GM18907 (cell line): ENCODE data around the gene SHKBP1.
"Not testable (repeated sequence)": the region's sequence is repeated elsewhere in the genome, so short reads cannot be mapped to it uniquely, and the experiment has no call there.

Experiments used
- ATAC-seq: cut with Tn5 transposase; IDR thresholded peaks from one replicate; pipeline ENCODE4 v1.9.1; 2021; ENCODE audit warnings: mild to moderate bottlenecking, moderate library complexity; ENCODE audit not compliant: unreplicated experiment

SHKBP1 gene

DNA sequence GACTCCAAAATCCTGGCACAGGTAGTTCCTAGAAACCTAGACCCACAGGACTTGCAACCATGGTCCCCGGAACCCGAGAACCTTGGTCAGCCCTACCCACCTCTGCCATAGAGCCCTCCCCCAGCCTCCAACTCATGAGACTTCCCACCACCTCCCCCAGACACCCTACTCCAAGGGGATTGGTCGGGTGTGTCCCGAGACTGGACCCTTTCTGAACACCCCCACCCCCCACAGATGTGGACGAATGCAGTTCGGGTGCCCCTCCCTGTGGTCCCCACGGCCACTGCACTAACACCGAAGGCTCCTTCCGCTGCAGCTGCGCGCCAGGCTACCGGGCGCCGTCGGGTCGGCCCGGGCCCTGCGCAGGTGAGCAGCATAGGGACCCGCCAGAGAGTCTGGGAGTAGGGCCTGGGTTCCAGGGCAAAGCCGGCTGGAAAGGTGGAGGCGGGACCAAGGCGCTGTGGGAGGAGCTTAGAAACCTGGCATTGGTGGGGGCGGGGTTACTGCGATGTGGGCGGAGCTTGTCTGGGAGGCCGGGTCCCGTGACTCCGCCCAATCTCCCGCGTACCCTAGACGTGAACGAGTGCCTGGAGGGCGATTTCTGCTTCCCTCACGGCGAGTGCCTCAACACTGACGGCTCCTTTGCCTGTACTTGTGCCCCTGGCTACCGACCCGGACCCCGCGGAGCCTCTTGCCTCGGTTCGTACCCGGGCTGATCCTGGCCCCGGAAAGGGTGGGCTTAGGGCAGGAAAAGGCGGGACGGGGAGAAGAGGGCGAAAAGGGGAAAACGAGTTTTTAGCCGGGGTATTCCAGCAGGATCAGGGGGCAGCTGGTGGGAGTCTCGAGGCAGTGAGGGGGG is 36.4 kb downstream of the SHKBP1 start:
- no peak for ATAC-seq

DNA sequence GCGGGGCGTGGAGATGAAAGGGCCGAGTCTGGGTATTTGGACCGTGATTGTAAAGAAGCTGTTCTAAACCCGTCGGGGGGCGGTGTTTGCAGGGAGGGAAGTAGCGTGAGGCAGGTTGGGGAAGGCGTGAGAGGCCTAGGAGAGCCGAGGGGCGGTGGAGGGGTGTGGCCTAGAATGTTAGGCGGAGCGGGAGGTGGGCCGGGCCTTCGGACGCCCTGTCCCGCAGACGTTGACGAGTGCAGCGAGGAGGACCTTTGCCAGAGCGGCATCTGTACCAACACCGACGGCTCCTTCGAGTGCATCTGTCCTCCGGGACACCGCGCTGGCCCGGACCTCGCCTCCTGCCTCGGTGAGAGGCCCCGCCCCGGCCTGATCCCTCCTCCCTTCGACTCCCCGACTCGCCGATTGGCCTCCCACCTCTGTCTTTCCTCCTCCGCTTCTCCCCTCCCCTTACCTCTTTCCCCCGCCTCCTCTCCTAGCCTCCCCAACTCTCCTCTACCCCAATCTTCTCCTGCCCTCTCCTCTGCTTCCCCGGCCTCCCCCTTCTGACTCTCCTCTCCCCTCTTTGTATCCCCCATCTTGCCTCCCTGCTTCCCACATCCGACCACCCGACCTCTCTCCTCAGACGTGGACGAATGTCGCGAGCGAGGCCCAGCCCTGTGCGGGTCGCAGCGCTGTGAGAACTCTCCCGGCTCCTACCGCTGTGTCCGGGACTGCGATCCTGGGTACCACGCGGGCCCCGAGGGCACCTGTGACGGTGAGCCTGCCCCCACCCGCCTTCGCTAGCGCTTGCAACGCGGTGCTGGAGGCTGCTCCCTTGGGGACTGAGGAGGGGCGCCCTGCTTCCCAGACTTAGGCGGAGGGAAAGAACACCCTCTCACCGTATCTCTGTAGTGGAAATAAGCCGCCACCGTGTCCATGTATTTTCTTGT is 37.3 kb downstream of the SHKBP1 start:
- ATAC-seq = peak; percentile 42

DNA sequence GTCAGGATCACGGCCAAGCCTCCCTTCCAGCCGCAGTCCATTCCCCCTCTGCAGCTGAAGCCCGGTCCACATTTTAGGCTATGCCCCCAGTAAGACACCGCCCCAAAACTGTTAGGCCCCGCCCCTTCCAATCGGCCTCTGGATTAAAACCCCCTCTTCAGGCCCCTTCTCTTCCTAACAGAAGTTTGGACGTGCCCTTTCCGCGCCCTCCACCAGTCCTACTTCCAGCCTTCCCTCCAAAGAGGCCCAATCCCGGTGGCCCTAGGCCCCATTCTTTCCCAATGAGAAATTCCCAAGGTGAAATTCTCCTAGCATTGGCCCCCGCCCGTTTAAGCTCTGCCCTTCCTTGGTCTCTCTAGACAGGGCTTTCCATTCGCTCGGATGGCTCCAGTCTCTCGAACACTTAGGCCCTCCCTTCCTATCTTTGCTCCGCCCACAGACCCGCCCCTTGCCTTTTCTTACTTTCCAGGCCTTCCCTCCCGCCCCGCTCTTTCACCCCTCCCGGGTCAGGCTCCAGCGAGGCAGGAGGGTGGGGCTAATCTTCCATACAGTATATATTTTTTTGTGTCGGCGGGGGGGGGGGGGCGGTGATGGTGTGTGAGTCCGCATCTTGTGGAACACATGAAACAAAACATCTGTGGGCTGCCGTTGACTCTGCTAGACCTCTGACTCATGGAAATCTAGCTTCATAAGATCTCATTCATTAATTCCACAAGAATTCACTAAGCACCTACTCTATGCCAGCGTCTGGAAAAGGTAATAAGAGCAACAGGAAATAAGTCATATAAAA is 38.1 kb downstream of the SHKBP1 start:
- no peak for ATAC-seq

DNA sequence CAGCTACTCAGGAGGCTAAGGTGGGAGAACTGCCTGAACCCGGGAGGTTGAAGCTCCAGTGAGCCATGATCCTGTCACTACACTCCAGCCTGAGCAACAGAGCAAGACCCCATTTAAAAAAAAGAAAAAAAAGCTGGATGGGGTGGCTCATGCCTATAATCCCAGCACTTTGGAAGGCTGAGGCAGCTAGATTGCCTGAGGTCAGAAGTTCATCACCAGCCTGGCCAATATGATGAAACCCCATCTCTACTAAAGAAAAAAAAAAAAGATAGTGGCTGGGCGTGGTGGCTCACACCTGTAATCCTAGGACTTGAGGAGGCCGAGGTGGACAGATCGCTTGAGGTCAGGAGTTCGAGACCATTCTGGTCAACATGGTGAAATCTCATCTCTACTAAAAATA is 39.5 kb downstream of the SHKBP1 start:
- no peak for ATAC-seq

DNA sequence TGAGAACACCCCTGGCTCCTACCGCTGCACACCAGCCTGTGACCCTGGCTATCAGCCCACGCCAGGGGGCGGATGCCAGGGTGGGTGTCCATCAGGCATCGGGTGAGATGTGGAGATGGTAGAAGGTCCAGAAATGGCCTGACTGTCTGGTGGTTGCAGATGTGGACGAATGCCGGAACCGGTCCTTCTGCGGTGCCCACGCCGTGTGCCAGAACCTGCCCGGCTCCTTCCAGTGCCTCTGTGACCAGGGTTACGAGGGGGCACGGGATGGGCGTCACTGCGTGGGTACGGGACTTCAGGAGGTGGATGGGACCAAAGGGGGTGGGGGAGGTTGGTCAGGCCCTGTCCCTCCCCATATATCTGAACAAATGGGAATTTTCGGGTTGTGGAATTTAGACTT is 40.3 kb downstream of the SHKBP1 start:
- no peak for ATAC-seq

DNA sequence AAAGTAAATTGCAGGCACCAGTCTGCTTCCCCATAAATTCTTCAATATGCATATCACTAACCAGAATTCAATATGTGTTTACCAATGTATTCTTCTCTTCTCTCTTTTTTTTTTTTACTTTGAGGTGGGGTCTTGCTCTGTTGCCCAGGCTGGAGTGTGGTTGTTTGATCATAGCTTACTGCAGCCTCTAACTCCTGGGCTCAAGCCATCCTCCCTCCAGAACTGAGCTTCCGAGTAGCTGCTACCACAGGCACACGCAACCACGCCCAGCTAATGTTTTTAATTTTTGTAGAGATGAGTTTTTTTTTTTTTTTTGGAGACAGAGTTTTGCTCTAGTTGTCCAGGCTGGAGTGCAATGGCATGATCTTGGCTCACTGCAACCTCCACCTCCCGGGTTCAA is 41.3 kb downstream of the SHKBP1 start:
- no peak for ATAC-seq

DNA sequence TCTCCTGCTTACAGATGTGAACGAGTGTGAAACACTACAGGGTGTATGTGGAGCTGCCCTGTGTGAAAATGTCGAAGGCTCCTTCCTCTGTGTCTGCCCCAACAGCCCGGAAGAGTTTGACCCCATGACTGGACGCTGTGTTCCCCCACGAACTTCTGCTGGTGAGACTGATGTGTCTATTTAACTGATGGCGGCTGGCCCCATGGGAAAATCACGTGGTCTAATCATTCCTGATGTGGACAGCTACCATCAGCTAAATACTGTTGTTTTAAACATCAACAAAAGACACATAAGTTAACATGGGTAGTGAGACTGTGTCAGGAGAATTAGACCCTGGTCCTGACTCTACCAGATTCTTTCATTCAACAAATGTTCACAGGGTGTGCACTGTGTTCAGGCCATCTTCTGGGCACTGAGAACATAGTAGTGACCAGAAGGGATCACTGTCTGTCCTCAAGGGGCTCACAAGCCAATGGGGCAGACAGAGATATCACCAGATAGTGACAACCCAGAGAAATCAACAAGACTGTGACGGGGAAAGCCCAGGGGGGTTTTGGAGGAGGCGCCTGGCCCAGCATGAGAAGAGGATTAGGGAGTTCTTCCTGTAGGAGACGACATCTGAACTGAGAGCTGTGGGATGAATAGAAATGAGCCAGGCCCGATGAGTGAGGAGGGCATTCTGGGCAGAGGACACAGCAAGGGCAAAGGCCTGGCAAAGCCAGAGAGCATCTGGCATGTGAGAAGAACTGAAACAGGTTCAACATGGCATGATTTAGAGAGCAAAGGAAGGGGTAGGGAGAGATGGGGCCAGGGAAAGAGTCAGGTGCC is 42.9 kb downstream of the SHKBP1 start:
- no peak for ATAC-seq

DNA sequence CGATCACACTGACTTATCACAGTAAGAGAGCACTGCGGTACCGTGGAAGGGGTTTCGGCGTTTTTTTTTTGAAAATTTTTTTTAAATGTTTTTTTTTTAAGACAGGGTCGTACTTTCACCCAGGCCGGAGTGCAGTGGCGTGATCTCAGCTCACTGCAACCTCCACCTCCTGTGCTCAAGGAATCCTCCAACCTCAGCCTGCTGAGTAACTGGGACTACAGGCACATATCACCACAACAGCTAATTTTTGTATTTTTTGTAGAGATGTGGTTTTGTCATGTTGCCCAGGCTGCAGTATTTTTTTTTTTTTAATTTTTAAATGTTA is 43.5 kb downstream of the SHKBP1 start:
- no peak for ATAC-seq

DNA sequence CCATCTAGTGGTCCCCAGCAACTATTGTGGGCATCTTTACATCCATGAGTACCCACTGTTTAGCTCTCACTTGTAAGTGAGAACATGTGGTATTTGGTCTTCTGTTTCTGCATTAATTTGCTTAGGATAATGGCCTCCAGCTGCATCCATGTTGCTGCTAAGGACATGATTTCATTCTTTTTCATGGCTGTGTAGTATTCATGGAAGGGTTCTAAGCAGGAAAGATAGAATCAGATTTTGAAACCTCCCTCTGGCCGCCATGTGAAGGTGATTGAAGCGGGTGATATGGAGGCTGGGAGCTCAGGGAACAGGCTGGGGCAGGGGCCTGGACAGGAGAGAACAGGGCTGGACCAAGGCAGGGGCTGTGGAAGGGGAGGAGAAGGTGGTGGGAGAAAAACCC is 44.6 kb downstream of the SHKBP1 start:
- no peak for ATAC-seq

DNA sequence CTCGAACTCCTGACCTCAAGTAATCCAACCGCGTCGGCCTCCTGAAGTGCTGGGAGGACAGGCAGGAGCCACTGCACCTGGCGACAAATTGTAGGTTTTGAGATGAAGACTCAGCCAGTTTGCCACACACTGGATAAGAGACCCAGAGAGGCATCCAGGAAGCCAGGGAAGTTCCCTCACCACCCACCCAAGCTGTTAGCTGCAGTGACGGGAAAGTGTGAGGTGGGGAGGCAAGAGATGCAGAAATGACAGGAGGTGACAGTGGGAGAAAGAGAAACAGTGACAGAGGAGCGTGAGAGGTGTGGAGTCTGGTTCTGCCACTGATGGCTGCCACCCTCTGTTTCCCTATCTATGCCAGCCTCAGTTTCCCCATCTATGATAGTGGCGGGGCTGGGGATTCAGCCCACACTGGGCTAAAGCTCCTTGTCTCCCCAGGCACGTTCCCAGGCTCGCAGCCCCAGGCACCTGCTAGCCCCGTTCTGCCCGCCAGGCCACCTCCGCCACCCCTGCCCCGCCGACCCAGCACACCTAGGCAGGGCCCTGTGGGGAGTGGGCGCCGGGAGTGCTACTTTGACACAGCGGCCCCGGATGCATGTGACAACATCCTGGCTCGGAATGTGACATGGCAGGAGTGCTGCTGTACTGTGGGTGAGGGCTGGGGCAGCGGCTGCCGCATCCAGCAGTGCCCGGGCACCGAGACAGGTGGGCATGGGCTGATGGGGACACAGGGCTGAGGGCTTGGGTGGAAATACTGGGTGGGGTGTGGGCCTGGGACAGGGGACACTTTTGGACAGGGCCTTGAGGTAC is 45.5 kb downstream of the SHKBP1 start:
- ATAC-seq = no peak

DNA sequence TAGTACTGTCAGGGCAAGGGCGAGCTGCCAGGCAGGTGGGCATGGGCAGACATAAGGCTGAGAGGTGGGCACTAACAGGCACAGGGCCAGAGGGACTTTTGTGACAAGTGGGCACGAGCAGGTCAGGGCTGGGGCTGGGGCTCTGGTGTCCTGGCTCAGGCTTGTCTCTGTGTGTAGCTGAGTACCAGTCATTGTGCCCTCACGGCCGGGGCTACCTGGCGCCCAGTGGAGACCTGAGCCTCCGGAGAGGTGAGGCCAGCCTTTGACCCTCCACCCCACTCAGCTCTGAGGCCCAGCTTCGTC is 46.1 kb downstream of the SHKBP1 start:
- ATAC-seq = no peak

DNA sequence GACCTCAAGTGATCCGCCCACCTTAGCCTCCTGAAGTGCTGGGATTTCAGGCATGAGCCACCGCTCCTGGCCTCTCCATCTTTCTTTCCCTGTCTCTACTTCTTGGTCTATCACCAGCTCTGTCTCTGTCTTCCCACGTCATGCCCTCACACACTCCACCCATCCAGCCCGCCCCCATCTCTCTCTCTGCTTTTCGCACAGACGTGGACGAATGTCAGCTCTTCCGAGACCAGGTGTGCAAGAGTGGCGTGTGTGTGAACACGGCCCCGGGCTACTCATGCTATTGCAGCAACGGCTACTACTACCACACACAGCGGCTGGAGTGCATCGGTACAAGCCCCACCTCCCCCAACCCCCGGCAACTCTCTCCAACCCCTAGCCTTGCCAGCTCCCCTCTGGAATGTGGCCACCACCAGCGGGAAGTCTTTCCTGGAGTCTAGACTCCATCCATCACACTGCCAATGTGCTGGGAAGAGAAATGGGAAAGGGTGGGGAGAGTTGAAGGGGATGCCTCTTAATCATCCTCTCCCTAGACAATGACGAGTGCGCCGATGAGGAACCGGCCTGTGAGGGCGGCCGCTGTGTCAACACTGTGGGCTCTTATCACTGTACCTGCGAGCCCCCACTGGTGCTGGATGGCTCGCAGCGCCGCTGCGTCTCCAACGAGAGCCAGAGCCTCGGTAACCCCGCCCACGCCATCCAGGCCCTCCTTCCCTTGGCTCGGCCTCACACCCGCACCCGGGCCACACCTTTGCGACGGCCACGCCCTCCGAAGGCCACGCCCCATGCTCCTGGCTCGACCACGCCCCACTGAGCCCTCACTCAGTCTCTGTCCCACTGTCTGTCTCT is 47.0 kb downstream of the SHKBP1 start:
- ATAC-seq = no peak

DNA sequence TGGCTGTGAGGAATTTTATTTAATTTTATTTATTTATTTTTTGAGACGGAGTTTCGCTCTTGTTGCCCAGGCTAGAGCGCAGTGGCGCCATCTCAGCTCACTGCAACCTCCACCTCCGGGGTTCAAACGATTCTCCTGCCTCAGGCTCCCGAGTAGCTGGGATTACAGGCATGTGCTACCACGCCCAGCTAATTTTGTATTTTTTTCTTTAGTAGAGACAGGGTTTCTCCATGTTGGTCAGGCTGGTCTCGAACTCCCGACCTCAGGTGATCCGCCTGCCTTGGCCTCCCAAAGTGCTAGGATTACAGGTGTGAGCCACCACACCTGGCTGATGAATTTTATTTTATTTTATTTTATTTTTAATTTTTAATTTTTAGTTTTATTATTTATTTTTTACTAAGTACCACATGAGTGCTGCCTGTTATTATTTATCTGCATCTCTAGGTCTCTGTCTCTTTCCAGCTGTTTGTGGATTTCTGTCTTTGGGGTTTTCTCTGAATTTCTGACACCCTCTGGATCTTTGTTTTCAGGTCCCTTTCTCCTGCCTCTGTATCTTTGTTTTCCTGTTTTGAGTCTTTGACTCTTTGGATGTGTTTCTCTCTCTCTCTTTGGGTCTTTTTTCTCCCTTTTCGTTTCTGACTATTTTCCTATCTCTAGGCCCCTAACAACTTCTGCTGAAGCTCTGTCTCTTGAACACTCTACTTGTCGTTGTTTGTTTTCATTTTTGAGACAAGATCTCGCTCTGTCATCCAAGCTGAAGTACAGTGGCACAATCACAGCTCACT is 47.9 kb downstream of the SHKBP1 start:
- ATAC-seq = not testable (repeated sequence)

DNA sequence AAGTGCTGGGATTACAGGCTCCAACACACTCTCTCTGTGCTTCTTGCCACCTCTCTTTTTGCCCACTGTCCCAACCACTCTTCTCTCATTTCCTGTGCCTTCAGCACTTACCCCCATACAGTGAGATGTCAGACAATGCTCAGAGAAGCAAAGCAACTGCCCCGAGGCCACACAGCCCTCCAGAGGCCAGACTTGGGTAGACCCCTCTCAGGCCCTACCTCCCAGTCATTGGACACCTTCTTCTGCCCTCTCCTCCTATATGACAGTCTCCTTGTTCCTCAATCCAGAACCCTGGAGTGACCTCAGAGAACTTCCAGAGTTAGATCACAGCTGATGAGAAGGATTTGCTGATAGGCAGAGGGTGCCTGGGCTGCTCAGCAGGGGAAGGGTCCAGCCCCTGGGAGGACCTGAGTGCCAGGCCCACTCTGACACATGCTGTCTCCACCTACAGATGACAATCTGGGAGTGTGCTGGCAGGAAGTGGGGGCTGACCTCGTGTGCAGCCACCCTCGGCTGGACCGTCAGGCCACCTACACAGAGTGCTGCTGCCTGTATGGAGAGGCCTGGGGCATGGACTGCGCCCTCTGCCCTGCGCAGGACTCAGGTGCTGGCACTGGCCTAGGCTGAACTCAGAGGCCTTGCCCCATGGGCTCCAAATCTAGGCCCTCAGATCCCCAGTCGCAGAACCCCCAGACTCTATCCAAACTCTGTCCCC is 48.9 kb downstream of the SHKBP1 start:
- no peak for ATAC-seq

DNA sequence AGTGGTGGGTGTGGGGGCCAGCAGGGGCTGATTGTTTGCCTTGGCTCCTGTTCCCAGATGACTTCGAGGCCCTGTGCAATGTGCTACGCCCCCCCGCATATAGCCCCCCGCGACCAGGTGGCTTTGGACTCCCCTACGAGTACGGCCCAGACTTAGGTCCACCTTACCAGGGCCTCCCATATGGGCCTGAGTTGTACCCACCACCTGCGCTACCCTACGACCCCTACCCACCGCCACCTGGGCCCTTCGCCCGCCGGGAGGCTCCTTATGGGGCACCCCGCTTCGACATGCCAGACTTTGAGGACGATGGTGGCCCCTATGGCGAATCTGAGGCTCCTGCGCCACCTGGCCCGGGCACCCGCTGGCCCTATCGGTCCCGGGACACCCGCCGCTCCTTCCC is 50.2 kb downstream of the SHKBP1 start:
- no peak for ATAC-seq

DNA sequence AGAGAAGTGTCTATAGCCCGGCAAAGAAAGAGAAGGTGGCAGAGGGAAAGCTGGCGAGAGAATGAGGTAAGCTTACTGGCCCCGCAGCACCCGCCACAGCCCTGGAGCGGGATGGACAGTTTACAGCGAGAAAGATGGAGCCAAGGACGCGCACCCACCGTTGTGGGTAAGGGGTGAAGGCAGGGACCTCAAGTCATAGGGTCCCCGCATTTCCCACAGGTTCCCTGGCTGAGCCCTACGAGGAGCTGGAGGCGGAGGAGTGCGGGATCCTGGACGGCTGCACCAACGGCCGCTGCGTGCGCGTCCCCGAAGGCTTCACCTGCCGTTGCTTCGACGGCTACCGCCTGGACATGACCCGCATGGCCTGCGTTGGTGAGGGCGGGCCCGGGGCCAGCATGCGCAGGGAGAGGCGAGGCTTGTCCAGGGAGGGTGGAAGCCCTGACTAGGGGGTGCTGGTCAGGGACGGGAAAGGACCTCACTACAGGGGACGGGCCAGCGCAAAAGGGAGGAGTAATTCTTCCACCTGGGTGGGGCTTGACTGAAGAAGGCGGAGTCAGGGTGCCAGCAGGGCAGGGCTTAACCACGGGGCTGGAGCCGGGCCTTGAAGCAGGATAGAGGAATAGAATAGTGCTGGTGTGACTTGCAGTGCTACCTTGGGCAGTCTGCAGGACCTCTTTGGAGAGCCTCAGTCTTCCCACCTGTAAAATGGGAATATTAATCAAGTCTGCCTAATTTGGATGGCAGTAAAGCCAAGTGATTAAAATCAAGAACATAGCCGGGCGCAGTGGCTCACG is 51.0 kb downstream of the SHKBP1 start:
- no peak for ATAC-seq

DNA sequence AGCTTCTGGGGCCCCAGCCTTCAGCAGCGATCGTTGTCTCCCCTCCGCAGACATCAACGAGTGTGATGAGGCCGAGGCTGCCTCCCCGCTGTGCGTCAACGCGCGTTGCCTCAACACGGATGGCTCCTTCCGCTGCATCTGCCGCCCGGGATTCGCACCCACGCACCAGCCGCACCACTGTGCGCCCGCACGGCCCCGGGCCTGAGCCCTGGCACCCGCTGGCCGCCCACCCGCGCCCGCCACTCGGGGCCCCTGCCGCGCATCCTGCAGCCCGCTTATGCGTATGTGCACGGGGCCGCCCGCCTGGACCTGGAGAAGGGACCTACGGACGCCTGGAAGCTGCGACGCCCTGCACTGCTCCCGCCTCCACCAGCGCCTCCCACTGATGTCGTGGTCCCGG is 52.7 kb downstream of the SHKBP1 start:
- ATAC-seq = no peak
